Measurements from ENCODE around the gene PRDM7.
A peak's percentile ranks its signal among the peaks of the same experiment; 100 is the strongest.
"Not testable (repeated sequence)": the region's sequence is repeated elsewhere in the genome, so short reads cannot be mapped to it uniquely, and the experiment has no call there.

PRDM7 gene

DNA sequence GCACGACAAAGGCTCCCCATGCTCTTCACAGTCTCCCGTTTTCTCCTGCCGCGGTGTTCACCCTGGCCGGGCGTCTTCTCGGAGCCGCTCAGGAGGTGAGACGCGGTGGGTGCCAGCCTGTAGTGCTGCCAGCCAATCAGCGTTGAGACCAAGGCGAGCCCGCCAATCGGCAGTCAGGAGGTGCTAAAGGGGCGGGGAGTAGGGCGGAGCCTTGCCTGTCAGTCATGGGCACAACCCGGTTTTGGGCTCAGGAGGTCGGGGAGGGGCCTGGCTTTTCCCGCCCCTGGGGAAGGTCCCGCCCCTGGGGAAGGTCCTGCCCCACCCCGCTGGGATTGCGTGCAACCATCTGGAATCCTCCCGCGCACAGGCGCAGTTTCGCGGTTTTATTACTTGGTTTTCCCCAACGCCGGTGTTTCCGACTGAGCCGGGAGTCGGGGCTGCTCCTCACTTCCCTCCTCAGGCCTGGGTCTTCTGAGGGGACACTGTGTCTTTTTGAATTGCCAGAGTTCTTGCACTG is at the start of gene PRDM7:
Gene PRDM7 (minus strand): TSS at position 92 of the 517 bp plus-strand sequence. CDS start 1,421 bp downstream, outside the sequence.
- peak; percentile 96 for DNase-seq

DNA sequence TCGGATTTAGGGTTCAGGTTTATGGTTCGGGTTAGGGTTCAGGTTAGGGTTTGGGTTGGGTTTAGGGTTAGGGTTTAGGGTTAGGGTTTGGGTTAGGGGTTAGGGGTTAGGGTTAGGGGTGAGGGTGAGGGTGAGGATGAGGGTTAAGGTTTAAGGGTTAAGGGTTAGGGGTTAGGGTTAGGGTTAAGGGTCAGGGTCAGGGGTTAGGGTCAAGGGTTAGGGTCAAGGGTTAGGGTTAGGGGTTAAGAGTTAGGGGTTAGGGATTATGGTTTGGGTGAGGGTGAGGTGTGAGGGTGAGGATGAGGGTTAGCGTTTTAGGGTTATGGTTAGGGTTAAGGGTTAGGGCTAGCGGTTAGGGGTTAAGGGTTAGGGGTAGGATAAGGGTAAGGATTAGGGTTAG is 44.7 kb upstream of the PRDM7 start:
- DNase-seq: not testable (repeated sequence)

- DNase-seq: not testable (repeated sequence)
Observed at GRCh38 chr16:90107617-90108016, 30.5 kb upstream of the PRDM7 start.

DNA sequence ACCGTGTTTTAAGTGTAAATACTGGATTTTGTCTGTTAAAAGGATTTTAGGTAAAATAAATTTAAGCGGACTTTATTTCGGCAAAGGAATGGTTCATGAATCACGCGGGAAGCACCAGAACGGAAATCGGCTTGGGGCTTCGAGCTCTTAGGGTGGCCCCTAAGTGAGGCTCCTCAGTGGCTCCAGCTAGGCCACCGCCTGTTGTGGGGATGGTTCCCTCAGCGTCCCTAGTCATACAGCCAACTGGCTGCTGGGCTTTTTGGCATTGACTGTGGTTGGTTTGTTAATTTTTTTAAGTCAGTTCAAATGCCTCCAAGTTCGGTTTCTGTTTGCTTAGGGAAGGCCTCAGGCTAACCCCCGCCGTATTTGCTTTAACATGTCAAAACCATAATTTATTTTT is 29.9 kb upstream of the PRDM7 start:
- not testable (repeated sequence) for DNase-seq

- DNase-seq: peak; percentile 51
Observed at GRCh38 chr16:90106271-90106670, 29.1 kb upstream of the PRDM7 start.

DNA sequence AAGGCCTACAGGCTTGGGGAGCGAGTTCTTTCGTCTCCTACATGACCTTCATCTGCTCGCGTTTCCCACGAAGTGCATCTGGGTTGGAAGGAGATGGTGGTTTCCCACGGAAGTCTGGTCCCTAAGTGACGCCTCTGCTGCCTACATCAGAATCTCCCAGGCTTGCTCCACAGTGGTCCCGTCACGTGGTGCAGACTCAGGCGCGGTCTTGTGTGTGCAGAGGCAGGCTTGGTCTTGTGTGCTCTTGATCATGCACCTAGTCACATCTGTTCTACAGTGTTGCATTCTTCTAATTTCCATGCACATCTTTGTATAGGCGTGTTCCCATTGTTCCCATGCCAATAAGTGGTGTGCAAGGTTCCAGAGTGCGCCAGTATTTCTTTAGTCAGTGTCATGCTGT is 27.6 kb upstream of the PRDM7 start:
- not testable (repeated sequence) for DNase-seq

DNA sequence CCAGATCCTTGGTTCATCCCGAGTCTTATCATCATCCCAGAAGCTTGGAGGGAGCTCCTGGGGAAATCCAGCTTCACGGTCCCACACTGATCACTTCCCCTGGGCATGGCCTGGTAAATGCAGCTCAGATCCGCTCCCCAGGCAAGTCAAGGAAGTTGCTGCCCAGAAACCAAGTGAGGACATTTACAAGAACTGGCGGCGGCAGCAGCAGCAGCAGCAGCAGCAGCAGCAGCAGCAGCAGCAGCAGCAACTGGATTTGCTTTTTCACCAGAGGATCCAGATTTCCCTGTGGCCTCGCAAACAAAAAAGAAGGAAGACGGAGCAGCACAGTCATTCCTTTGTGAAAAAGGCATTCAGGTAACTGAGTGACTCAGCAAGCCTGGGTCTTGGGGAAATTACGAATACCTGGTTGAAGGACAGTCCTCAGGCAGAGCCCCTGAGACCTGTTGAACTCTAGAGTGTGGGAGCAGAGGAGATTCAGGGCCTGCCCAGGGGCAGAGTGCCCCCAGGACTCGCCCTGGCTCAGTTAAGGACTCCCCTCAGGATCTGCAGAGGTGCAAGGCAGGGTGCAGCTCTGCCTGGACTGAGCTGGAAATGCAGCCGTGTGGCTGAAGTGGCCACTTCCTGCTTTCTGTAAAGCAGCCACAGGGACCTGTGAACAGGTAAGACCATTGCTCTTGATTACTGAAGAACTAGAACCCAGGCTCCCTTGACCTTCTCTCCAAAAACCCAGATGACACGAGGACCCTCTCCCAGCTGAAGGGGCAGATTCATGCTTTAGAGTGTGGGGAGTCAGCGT is 25.2 kb upstream of the PRDM7 start:
- not testable (repeated sequence) for DNase-seq

- DNase-seq: not testable (repeated sequence)
Observed at GRCh38 chr16:90101332-90101731, 24.2 kb upstream of the PRDM7 start.

DNA sequence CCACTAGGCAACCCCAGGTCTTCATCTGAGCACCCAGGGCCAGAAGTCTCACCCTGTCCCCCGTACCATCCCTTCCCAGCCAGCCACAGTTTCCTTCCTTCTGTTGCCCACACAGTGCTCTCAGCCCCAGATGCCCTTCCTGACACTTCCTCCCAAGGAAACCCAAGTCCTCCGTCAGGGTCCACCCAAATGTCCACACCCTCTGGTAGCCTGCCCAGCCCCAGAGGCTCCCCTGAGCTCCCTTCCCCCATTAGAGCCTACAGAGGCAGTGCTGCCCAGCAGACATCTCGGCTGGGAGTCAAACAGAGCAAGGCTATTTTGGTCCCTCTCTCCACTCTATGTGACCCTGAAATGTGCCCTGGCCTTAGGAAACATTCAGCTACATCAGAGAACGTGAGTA is 23.7 kb upstream of the PRDM7 start:
- DNase-seq: not testable (repeated sequence)

DNA sequence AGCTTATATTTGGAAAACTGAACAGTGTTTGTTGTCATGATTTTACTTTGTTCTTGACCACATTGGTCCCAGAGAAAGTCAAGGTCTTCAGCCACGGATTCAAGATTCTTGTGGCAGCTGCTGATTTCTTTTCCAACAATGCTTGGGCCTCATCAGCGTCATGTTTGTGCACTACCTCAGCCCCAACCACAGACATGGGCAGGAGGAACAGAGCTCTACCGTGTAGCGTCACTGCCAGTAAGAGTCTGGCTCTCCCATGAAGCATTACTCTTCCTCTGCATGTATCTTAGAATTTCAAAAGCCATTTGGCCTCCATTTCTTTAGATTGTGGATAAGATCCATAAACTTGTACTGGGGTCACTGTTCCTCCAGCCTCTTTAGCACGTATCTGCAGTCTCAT is 23.1 kb upstream of the PRDM7 start:
- not testable (repeated sequence) for DNase-seq

DNA sequence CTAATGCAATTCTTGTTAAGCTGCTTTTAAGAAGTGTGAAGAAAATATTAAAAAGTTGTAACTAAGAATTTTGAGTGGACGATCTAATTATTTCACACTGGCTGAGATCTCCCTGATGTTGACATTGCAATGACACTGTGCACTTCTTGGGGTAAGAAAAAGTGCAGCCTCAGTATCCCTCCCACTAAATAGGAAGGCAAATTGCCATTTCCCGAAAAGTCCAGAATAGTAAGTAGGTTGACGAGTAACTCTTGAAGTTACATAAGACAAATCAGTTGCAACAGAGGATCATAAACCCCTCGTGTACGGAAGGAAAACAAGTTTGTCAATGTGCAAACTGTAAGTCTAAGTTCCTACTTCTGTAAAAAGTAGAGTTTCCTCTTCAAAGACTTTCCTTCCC is 21.8 kb upstream of the PRDM7 start:
- not testable (repeated sequence) for DNase-seq

DNA sequence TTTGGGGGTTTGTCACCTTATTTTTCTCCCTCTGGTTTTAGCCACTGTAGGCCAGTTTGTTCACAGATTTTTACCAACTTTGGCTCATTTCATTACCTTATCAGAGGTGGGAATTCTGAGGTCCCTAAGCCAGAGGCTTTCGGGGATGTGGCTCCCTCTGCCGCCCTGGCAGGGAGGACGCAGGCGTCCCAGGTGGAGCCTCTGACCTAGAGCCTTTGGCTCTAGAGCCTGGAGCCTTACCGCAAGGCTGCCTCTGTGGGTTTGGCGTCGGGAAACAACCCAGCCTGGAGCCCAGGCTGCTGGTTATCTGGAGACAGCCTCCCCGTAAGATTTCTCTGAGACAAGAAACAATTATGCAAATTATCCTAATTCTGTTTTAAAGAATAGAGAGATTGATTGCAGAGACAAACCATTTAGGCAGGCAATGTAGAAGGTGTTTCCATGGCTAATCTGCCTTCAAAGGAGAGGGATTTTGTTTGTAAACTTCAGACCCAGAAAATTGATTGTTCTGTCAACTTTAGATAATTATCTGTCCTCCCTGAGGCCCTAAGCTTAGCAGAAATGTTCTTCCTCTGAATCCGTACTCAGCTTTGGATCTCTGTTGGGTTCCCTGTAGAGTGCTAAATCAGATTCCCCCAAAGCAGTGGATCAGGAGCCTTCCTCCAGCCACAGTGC is 20.0 kb upstream of the PRDM7 start:
- DNase-seq: not testable (repeated sequence)

GRCh38 chr16:90094791-90095190 is 17.7 kb upstream of the PRDM7 start:
- DNase-seq: not testable (repeated sequence)

GRCh38 chr16:90094296-90094695 is 17.2 kb upstream of the PRDM7 start:
- not testable (repeated sequence) for DNase-seq

DNA sequence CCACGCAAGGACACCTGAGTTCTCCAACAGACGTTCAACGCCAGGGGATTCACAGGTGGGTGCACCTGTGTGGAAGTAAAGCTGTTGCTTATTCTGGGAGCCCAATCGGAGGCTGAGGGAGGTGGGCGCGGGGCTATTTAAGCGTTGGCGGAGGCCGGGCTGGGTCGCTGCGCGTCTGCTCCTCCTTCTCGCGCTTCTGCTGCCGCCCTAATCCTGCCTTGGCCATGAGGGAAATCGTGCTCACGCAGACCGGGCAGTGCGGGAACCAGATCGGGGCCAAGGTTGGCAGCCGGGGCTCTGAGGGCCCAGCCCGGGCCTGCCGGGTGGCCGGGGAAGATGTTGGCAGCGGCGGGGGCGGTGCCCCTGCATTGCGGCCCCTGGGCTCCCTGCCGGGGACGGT is 16.7 kb upstream of the PRDM7 start:
- DNase-seq: not testable (repeated sequence)

DNA sequence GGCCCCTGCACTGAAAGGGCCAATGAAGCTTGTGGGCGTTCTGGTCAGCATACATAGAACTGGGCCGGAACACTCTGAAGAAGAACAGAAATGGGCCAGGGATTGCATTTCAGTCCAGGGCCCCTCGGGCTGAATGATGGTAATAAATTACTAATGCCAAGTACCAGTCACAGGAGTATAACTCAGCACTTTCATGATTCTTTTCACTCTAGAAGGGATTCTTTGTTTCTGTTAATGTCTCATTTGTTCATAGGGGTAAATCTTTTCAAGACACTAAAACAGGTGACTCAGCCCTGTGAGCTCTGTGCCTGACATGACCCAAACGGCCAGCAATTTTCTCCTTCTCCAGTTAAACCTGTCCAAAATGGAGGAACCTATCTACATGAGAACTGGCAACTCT is 15.7 kb upstream of the PRDM7 start:
- not testable (repeated sequence) for DNase-seq

GRCh38 chr16:90084215-90084950 is 7.3 kb upstream of the PRDM7 start:
- DNase-seq: no peak

GRCh38 chr16:90083139-90083538 is 6.0 kb upstream of the PRDM7 start:
- DNase-seq: no peak

DNA sequence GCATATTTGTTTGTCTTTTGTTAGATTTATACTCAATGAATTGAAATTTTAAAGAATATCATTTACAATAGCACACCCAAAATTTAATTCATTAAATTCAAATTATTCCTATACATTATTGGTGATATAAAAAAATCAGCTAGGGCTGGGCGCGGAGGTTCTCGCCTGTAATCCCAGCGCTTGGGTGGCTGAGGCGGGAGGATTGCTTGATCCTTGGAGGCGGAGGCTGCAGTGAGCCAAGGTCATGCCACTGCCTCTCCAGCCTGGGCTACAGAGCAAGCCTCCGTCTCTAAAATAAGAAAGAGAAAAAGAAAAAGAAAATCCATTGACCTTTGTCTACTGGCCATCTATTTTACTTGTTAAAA is 4.5 kb upstream of the PRDM7 start:
- DNase-seq: no peak

DNA sequence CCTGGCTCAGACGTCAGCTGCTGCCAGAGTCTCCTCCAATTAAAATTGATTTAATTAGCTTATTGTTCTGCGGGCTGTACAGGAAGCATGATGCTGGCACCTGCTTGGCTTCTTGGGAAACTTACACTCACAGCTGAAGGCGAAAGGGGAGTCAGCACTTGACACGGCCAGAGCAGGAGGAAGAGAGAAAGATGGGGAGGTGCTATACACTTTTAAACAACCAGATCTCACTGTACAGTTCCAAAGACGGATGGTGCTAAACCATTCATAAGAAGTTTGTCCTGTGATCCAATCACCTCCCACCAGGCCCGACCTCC is 1.4 kb upstream of the PRDM7 start:
- no peak for DNase-seq

- peak; percentile 23 for DNase-seq
Observed at GRCh38 chr16:90077757-90078578, 837 bp upstream of the PRDM7 start.

- DNase-seq: no peak
Observed at GRCh38 chr16:90072442-90073105, 4.6 kb downstream of the PRDM7 start.
